GM19025 (cell line): Measurements from ENCODE around the gene OR4X1.
A peak's percentile ranks its signal among the peaks of the same experiment; 100 is the strongest.
"Not testable (repeated sequence)": the region's sequence is repeated elsewhere in the genome, so short reads cannot be mapped to it uniquely, and the experiment has no call there.

Source experiments
- ATAC-seq: cut with Tn5 transposase; IDR thresholded peaks from one replicate; pipeline ENCODE4 v1.9.1; 2021; ENCODE audit warnings: mild to moderate bottlenecking, low read depth, moderate library complexity; ENCODE audit not compliant: unreplicated experiment

The OR4X1 gene, protein sequence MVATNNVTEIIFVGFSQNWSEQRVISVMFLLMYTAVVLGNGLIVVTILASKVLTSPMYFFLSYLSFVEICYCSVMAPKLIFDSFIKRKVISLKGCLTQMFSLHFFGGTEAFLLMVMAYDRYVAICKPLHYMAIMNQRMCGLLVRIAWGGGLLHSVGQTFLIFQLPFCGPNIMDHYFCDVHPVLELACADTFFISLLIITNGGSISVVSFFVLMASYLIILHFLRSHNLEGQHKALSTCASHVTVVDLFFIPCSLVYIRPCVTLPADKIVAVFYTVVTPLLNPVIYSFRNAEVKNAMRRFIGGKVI

DNA sequence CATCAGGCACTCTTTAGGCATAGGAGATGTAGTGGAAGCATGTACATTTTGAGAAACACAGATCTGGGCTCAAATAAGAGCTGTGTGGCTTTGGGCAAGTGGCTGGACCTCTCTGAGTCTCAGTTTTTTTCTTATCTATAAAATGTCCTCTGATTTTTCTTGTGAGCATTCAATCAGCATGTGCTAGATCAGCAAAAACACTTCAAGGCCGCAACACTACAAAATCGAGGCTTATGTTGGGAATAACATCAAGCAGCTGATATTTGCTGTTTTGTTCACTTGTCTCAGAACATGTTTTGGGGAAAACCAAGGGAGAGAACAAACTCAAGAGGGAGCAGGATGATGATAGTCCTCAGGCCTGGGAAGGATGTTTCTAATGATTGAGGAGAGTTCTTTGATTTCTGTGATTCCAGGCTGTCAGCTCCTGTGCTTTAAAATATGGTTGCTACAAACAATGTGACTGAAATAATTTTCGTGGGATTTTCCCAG lies at the start of gene OR4X1:
Gene OR4X1, plus strand, starts transcription at position 439 of the 489 bp plus-strand sequence. Its CDS starts 0 bp downstream, at position 439.
- no peak for ATAC-seq

DNA sequence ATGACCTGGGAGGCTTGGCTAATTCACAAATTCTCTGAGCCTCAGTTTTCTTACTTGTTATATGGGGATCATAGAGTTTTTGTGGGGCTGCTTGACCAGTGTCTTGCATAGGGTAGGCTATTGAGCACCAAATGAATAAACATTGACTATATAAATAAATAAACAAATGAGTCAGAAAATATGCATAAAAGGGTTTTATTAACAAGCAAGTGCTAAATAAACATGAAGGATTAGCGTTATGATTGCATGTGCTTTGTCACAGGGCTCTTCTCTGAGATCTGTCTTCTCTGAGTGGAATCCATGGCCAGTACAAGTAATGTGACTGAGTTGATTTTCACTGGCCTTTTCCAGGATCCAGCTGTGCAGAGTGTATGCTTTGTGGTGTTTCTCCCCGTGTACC lies 47.2 kb upstream of the OR4X1 start, which contains the start of gene OR4B1:
Gene OR4B1, plus strand, starts transcription at position 301 of the 400 bp plus-strand sequence. Its CDS starts 0 bp downstream, at position 301.
- ATAC-seq = no peak

DNA sequence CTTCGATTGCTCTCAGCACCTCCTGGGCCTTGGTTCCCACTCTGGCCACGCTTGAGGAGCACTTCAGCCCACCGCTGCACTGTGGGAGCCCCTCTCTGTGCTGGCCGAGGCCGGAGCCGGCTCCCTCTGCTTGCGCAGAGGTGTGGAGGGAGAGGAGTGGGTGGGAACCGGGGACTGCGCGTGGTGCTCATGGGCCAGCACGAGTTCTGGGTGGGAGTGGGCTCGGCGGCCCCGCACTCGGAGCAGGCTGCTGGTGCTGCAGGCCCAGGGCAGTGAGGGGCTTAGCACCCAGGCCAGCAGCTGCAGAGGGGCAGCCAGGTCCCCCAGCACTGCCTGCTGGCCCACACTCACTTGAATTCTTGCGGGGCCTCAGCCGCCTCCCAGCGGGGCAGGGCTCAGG lies 34.9 kb upstream of the OR4X1 start:
- no peak for ATAC-seq

DNA sequence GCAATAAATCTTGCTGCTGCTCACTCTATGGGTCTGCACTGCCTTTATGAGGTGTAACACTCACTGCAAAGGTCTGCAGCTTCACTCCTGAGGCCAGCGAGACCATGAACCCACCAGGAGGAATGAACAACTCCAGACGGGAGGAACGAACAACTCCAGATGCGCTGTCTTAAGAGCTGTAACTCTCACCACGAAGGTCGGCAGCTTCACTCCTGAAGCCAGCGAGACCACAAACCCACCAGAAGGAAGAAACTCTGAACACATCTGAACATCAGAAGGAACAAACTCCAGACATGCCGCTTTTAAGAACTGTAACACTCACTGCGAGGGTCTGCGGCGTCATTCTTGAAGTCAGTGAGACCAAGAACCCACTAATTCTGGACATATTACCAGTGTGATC lies 33.6 kb upstream of the OR4X1 start:
- ATAC-seq = not testable (repeated sequence)

DNA sequence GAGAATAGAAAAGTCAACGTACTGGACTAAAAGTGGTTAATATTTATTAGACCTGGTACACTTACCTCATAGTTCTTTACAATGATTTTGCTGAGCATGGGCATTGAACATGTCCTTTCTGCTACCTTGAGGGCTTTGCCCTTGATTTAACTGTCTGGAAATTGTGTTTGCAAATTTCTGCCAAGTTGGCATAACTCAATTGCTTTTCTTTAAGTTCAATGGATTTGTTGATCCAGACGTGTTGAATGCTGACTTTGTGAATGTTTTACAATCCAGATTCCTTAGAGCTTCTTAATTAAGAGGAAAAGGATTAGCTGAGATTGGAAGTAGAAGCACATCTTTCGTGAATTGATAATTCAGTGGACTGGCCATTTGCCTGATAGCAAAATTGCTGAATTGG lies 25.9 kb upstream of the OR4X1 start:
- ATAC-seq = no peak

DNA sequence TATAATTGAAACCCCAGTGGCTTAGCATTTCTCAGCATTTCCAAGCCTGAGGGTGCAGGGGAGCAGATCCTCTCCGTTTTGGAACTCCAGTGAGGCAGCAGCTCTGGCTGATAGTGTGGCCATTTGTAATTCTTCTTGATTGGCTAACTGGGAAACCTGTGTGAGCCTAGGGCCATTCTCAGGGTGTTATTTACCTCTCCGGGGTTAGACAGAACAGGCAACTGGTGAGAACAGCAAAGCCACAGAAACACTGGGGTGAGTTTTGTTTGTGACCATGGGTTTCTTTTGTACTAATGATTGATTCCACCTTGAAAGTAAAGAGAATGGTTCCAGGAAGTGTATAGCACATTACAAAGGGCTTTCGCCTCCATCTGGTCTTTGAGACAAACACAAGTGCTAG lies 21.2 kb upstream of the OR4X1 start:
- ATAC-seq = no peak

DNA sequence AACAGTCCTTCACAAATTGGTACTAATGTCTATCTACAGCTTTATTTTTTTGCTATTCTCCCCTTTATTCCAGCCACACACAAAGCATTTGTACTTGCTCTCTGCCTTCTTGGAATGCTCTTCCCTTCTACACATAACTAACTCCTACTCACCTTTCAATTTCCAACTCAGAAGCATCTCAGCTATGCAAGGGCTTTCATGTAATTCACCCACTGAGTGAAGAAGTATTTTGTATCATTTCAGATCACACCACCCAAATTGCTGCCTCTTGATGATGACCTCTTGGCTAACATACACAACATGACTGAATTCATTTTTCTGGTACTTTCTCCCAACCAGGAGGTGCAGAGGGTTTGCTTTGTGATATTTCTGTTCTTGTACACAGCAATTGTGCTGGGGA lies 18.9 kb upstream of the OR4X1 start, which contains the start of gene OR4X2:
Gene OR4X2, plus strand, starts transcription at position 301 of the 400 bp plus-strand sequence. Its CDS starts 0 bp downstream, at position 301.
- no peak for ATAC-seq

DNA sequence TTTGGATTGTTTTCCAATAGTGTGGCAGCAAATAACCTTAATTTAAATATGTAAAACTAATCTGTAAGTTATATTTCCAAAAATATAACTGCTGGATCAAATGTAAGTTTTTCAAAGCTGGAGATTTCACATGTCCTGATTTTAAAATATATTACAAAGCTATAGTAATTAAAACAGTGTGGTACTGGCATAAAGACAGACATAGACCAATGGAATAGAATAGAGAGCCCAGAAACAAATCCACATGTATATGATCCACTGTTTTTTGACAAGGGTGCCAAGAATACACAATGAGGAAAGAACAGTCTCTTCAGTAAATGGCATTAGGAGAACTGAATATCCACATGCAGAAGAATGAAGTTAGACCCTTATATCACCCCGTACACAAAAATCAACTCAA lies 14.8 kb upstream of the OR4X1 start:
- no peak for ATAC-seq

DNA sequence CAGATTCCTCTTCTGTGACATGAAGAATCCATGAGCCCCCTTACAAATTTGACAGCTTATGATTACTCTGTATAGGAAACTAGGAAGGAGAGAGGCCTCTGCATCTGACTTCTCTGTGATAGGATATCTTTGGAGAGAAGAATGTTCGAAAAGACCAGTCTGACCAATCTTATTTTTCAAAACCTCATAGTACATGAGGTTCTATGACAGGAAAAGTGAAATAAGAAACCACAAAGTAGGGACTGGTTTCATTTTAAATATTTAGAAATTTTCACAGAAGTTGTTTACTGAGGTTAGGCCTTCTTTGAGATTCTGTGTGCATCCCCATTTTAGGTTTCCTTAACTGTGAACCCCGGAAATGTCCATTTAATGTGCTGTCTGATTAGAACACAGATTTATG lies 2.1 kb upstream of the OR4X1 start:
- ATAC-seq = no peak

DNA sequence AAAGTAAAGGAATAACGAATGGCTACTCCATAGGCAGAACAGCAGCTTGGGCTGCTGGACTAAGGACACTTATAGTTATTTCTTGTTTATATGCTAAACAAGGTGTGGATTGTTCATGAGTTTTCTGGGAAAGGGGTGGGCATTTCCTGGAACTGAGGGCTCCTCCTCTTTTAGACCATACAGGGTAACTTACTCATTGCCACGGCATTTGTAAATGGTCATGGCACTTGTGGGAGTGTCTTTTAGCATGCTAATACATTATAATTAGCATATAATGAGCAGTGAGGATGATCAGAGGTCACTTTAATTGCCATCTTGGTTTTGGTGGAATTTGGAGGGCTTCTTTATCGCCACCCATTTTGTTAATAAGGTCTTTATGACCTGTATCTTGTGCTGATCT lies 7.0 kb downstream of the OR4X1 start:
- ATAC-seq = no peak

DNA sequence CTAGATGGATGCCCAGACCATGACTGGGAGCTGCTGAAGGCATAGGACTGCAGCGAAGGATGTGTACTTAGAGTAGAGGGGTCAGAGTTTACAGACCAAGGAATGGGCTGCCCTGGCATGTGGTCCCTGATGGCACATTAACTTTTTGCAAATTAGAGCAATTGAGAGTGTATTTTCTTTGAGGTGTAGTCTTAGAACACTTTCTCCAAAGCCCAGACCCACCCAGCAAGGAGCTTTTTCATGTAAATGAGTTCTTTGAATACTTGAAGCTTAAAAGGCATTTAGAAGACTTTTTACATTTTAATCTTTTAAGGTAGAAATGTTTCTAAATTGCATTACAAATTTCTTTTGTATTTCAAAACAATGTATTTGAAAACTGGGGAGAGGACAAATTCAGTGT lies 8.9 kb downstream of the OR4X1 start:
- ATAC-seq = no peak

DNA sequence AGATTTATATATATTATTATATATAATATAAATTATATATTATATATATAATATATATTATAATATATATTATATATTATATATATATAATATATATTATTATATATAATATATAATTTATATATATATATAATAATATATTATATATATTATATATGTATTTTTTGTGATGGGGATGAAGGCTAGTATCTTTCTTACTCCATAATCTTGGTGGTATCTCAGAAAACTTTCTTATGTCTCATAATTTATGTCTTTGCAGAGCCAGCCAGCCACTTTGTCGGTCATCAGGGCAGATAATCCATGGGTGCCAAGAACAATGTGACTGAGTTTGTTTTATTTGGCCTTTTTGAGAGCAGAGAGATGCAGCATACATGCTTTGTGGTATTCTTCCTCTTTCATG lies 42.3 kb downstream of the OR4X1 start, which contains the start of gene OR4S1:
Gene OR4S1, plus strand, starts transcription at position 301 of the 400 bp plus-strand sequence. Its CDS starts 0 bp downstream, at position 301.
- ATAC-seq = no peak

DNA sequence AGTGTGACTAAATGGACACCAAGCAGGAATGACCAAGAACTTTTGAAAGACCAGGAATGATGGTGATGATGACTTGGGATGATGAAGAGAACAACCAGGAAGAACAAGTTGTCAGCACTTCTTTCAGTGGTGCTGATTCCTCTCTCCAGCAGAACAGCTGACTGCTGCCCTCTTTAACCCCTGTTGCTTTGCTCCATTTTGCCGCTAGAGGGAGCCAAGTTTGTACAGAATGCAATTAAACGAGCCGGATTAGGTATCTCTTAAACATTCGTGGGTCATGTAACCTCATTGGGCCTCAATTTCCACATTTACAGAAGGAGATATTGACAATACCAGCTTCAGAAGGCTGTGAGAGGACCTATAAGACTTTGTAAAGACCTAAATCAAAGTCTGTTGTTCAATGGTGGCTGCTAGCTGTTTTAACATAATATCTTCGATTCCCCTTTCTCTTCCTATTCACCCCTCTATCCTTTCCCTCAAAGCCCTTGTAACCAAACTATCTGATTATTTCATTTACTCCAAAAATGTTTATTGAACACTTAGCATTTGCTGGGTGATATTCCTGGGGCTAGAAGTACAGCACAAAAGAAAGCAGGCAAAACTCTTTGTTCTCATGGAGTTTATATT lies 44.2 kb downstream of the OR4X1 start:
- ATAC-seq = peak; percentile 83

DNA sequence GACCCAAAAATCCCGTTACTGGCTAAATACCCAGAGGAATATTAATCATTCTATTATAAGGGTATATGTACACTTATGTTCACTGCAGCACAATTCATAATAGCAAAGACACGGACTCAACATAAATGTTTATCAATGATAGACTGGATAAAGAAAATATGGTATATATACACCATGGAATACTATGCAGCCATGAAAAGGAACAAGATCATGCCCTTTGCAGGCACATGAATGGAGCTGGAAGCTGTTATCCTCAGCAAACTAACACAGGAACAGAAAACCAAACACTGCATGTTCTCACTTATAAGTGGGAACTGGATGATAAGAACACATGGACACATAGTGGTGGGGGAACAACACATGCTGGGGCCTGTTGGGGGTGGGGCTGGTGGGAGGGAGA lies 49.9 kb downstream of the OR4X1 start:
- ATAC-seq = not testable (repeated sequence)
